ENCODE results near the gene NELFA. TPM values are rescaled to one million over a fixed set of nuclear protein-coding genes. Genes with fewer than 3 reads are reported as not detected.
A peak's percentile ranks its signal among the peaks of the same experiment; 100 is the strongest.

NELFA gene
- polyA plus RNA-seq, 1 donor: 37.3 TPM

DNA sequence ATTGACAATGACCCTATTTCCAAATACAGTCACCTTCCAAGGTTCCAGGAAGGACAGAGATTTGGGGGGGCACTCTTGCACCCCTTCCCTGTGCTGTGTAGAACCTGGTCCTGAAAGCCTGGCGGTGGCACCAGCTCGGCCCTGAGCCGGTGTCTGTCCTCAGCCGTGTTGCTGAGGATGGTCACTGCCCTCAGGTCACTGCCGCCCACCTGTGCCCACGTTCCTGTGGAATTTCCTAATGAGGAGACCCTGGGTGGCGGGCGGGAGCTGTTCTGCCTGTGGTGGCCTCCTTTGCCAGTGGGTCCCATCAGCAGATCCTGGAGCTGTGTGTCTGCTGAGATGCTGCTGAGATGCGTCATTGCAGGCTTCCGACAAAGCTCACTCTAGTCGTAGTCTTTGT, 32.9 kb downstream of the NELFA start:
- Histone ChIP-seq H3K4me1 (ENCODE audit: control insufficient read depth, insufficient read depth, low read length) (no peaks in the 10 kb centered on the region), H3K27me3 (ENCODE audit: control insufficient read depth, insufficient read depth, low read length) (no peaks in the 10 kb centered on the region), H3K4me3 (ENCODE audit: low read length) (no peak overlapping the region), H3K27ac (ENCODE audit: low read length) (no peak overlapping the region), H3K36me3 (ENCODE audit: control insufficient read depth, insufficient read depth, low read length) (peaks cover 82% of the 10 kb centered on the region), H3K9me3 (ENCODE audit: control insufficient read depth, low read depth, low read length) (peaks cover 9% of the 10 kb centered on the region)
- WGBS (ENCODE audit: insufficient coverage, low lambda C conversion rate): no CpG with 5 or more reads among the region's 11 CpGs
- DNase-seq: no peak

DNA sequence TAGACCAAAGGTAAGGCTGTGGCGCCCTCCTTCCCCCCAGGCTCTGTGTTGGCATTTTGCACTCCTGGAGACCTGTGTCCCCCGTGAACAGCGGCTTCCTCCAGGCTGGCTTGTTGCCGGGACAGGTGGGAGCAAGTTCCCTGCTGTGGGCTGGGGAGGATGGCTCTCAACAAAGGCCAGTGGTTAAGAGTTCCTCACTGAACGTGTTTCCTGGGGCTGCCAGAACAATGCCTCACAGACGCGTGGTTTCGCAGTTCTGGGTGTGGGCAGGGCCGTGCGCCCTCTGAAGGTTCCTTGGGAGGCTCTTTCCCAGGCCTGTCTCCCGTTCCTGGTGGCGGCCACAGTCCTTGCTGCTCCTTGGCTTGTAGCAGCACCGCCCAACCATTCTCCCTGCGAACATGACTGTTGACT, 33.4 kb downstream of the NELFA start:
- H3K27ac ChIP-seq (ENCODE audit: low read length): no peak overlapping the region
- WGBS (ENCODE audit: insufficient coverage, low lambda C conversion rate): no CpG with 5 or more reads among the region's 14 CpGs
- no peaks in the 10 kb centered on the region for H3K4me1 ChIP-seq (ENCODE audit: control insufficient read depth, insufficient read depth, low read length)
- DNase-seq: no peak
- H3K9me3 ChIP-seq (ENCODE audit: control insufficient read depth, low read depth, low read length): peaks cover 9% of the 10 kb centered on the region
- no peaks in the 10 kb centered on the region for H3K27me3 ChIP-seq (ENCODE audit: control insufficient read depth, insufficient read depth, low read length)
- no peak overlapping the region for H3K4me3 ChIP-seq (ENCODE audit: low read length)
- peaks cover 82% of the 10 kb centered on the region for H3K36me3 ChIP-seq (ENCODE audit: control insufficient read depth, insufficient read depth, low read length)

DNA sequence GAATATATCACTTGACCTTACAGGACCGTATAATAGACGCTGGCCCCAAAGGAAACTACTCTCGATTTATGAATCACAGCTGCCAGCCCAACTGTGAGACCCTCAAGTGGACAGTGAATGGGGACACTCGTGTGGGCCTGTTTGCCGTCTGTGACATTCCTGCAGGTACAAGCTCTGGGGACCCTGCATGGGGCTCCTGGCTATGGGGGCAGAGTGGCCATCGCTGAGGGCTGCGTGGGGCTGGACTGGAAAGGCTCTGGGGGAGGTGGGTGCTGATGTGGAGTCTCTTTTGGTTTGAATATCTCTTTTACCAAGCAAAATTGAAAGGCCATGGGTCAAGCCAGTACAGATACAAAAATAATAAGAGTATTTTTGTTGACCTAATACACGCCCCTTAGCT, 33.9 kb downstream of the NELFA start:
- H3K36me3 ChIP-seq (ENCODE audit: control insufficient read depth, insufficient read depth, low read length): peaks cover 82% of the 10 kb centered on the region
- H3K4me3 ChIP-seq (ENCODE audit: low read length): no peak overlapping the region
- 100% methylated on average over 1 of the region's 8 CpGs for WGBS (ENCODE audit: insufficient coverage, low lambda C conversion rate)
- DNase-seq: no peak
- H3K27ac ChIP-seq (ENCODE audit: low read length): no peak overlapping the region
- peaks cover 9% of the 10 kb centered on the region for H3K9me3 ChIP-seq (ENCODE audit: control insufficient read depth, low read depth, low read length)
- H3K27me3 ChIP-seq (ENCODE audit: control insufficient read depth, insufficient read depth, low read length): no peaks in the 10 kb centered on the region
- no peaks in the 10 kb centered on the region for H3K4me1 ChIP-seq (ENCODE audit: control insufficient read depth, insufficient read depth, low read length)

DNA sequence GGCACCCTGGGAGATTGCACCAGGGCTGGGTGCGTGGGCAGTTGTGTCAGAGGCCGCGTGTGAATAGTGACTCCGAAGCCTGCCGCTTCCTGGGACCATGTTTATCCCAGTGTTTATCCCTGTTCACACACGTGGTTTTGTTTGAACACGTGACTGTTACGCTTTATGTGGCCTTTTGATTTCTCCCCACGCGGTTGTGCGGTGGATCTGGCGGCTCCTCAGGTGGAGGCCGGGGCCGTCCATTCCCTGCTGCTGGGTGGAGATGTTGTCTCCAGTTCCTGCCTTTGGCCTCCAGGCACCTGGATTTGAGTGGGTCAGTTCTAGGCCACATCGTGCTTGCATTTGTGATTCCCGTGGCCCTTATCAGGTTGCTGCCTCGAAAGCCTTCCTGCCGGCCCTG, 35.1 kb downstream of the NELFA start:
- WGBS (ENCODE audit: insufficient coverage, low lambda C conversion rate): 92% methylated on average over 2 of the region's 18 CpGs
- no peak overlapping the region for H3K4me3 ChIP-seq (ENCODE audit: low read length)
- H3K9me3 ChIP-seq (ENCODE audit: control insufficient read depth, low read depth, low read length): peaks cover 7% of the 10 kb centered on the region
- H3K27ac ChIP-seq (ENCODE audit: low read length): no peak overlapping the region
- DNase-seq: no peak
- H3K4me1 ChIP-seq (ENCODE audit: control insufficient read depth, insufficient read depth, low read length): no peaks in the 10 kb centered on the region
- H3K27me3 ChIP-seq (ENCODE audit: control insufficient read depth, insufficient read depth, low read length): no peaks in the 10 kb centered on the region
- peaks cover 77% of the 10 kb centered on the region for H3K36me3 ChIP-seq (ENCODE audit: control insufficient read depth, insufficient read depth, low read length)

DNA sequence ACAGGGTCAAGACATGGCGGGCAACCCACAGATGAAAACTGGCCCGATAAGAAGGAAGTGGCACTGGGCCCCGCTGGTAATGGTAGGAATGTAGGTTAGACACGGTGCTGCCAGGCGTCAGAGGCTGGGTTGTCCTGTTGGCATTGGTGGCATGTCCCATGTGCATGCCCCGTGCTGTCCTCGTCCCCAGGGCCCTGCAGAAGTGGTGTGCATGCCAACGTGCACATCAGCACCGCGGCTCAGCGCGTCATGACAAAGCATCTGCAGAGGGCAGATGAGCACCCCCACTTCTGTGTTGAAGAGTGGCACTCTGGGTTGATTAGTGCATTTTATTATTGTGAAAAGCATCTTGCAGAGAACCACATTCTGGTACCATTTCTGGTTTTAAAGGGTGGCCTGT, 35.6 kb downstream of the NELFA start:
- Histone ChIP-seq H3K4me3 (ENCODE audit: low read length) (no peak overlapping the region), H3K4me1 (ENCODE audit: control insufficient read depth, insufficient read depth, low read length) (no peaks in the 10 kb centered on the region), H3K27ac (ENCODE audit: low read length) (no peak overlapping the region), H3K36me3 (ENCODE audit: control insufficient read depth, insufficient read depth, low read length) (peaks cover 73% of the 10 kb centered on the region), H3K27me3 (ENCODE audit: control insufficient read depth, insufficient read depth, low read length) (no peaks in the 10 kb centered on the region), H3K9me3 (ENCODE audit: control insufficient read depth, low read depth, low read length) (peaks cover 5% of the 10 kb centered on the region)
- no peak for DNase-seq
- 100% methylated on average over 1 of the region's 12 CpGs for WGBS (ENCODE audit: insufficient coverage, low lambda C conversion rate)

DNA sequence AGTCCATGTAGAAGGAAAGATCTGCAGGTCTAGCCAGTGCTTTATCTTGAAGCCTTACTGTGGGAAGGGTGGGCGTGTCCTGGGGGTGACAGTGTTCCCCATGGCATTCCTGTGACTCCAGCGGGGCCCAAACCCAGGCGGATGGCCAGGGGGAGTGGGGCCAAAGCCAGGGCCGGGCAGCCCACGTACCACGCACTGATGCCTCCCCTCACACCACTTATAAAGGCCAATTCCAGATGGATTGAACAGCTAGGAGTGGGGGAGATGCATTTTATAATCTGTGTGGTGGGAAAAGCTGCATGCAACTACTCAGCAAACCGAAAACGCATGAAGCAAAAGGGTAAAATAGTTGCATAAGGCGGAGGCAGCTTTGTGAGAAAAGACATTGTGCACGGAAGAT, 36.4 kb downstream of the NELFA start:
- Histone ChIP-seq H3K36me3 (ENCODE audit: control insufficient read depth, insufficient read depth, low read length) (peaks cover 72% of the 10 kb centered on the region), H3K27ac (ENCODE audit: low read length) (no peak overlapping the region), H3K4me1 (ENCODE audit: control insufficient read depth, insufficient read depth, low read length) (no peaks in the 10 kb centered on the region), H3K9me3 (ENCODE audit: control insufficient read depth, low read depth, low read length) (peaks cover 5% of the 10 kb centered on the region), H3K4me3 (ENCODE audit: low read length) (no peak overlapping the region), H3K27me3 (ENCODE audit: control insufficient read depth, insufficient read depth, low read length) (no peaks in the 10 kb centered on the region)
- DNase-seq: no peak
- WGBS (ENCODE audit: insufficient coverage, low lambda C conversion rate): 100% methylated on average over 2 of the region's 10 CpGs

DNA sequence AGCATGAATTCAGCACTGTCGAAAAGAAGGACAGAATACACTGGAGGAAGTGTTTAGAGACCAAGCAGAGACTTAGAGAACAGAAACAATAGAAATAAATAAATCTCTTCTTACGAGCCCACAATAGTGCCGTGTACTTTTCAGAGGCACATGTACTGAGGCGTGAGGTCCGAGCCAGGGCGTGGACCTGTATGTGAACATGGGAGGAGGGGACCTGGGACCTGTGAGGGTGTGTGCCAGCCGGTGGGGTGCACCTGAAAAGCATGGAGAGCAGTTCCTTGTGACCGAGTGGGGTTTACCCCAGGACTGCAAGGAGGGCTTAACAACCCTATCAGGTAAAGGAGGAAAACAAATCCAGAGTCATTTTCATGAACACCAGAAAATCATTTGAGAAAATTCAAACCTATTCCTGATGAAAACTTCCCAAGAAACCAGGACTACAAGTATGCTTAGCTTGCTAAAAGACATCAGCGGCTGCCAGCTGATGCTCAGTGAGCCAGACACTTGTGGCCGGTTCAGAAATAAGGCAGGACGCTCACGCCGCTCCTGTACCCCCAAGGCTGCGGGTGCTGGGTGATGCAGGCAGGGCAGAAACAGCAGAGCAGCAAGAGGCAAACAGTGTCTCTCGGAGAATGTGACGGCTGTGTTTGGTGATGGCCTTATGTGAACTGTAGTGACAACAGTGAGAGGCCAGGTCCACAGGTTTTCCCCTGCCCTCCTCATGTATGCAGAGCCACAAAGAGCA, 37.1 kb downstream of the NELFA start:
- no peak overlapping the region for H3K4me3 ChIP-seq (ENCODE audit: low read length)
- no peak overlapping the region for H3K27ac ChIP-seq (ENCODE audit: low read length)
- H3K27me3 ChIP-seq (ENCODE audit: control insufficient read depth, insufficient read depth, low read length): no peaks in the 10 kb centered on the region
- peak in 1 of 2 donors; percentile 31 for DNase-seq
- peaks cover 3% of the 10 kb centered on the region for H3K9me3 ChIP-seq (ENCODE audit: control insufficient read depth, low read depth, low read length)
- H3K36me3 ChIP-seq (ENCODE audit: control insufficient read depth, insufficient read depth, low read length): peaks cover 64% of the 10 kb centered on the region
- WGBS (ENCODE audit: insufficient coverage, low lambda C conversion rate): no CpG with 5 or more reads among the region's 16 CpGs
- no peaks in the 10 kb centered on the region for H3K4me1 ChIP-seq (ENCODE audit: control insufficient read depth, insufficient read depth, low read length)

DNA sequence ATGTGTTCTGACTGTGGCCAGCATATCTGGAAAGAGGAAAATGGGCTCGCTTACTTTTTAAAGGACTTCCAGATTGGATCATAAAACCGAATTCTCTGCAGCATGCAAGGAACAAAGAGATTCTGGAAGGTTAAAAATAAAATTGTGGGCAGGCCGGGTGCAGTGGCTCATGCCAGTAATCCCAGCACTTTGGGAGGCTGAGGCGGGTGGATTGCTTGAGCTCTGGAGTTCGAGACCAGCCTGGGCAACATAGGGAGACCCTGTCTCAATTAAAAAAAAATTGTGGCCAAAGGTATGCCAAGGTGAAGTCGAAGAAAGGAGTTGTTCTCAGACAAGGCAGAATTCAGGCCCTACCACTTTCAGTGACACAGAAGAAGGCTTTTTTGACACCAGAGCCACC, 37.8 kb downstream of the NELFA start:
- no peak overlapping the region for H3K4me3 ChIP-seq (ENCODE audit: low read length)
- no peak for DNase-seq
- peaks cover 58% of the 10 kb centered on the region for H3K36me3 ChIP-seq (ENCODE audit: control insufficient read depth, insufficient read depth, low read length)
- WGBS (ENCODE audit: insufficient coverage, low lambda C conversion rate): 100% methylated on average over 2 of the region's 6 CpGs
- H3K27ac ChIP-seq (ENCODE audit: low read length): no peak overlapping the region
- no peaks in the 10 kb centered on the region for H3K27me3 ChIP-seq (ENCODE audit: control insufficient read depth, insufficient read depth, low read length)
- no peaks in the 10 kb centered on the region for H3K9me3 ChIP-seq (ENCODE audit: control insufficient read depth, low read depth, low read length)
- H3K4me1 ChIP-seq (ENCODE audit: control insufficient read depth, insufficient read depth, low read length): no peaks in the 10 kb centered on the region

DNA sequence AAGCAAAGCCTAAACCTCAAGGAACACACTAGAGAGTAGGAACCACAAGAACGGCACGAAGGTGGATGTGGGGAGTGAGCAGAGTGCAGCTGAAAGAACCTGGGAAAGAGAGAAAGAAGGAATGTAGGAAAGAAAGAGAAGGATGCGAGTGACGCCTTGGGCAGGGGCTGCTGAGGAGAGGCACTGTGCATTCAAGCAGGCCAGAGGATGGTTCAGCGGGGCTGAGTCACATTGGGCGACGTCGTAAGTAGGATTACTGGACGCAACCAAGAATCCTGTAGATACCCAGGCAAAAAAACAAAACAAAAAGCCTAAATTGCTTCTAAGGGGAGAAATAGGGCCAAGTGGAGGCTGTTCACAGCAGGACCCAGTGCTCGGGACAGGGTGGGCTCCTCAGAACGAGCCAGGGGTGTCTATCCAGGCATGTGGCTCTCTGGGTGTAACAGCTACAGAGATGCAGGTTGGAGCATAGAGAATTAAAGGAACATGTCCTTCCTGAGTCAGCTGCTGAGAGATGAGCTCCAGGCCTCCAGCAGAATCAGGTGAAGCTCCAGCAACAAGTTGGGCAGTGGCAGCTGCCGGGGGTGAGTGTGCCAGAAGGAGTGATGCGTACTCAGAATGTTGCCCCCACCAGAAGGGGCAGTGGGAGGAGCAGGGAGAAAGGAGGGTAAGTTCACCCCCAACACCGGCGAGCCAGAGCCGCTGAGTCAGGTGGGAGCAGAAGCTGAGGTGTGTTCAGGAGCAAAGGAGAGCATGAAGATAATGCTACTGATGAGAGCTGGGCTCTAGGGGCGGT, 38.6 kb downstream of the NELFA start:
- Histone ChIP-seq H3K36me3 (ENCODE audit: control insufficient read depth, insufficient read depth, low read length) (peaks cover 55% of the 10 kb centered on the region), H3K4me3 (ENCODE audit: low read length) (no peak overlapping the region), H3K4me1 (ENCODE audit: control insufficient read depth, insufficient read depth, low read length) (no peaks in the 10 kb centered on the region), H3K27me3 (ENCODE audit: control insufficient read depth, insufficient read depth, low read length) (no peaks in the 10 kb centered on the region), H3K27ac (ENCODE audit: low read length) (no peak overlapping the region), H3K9me3 (ENCODE audit: control insufficient read depth, low read depth, low read length) (no peaks in the 10 kb centered on the region)
- DNase-seq: no peak
- WGBS (ENCODE audit: insufficient coverage, low lambda C conversion rate): 100% methylated on average over 2 of the region's 17 CpGs

DNA sequence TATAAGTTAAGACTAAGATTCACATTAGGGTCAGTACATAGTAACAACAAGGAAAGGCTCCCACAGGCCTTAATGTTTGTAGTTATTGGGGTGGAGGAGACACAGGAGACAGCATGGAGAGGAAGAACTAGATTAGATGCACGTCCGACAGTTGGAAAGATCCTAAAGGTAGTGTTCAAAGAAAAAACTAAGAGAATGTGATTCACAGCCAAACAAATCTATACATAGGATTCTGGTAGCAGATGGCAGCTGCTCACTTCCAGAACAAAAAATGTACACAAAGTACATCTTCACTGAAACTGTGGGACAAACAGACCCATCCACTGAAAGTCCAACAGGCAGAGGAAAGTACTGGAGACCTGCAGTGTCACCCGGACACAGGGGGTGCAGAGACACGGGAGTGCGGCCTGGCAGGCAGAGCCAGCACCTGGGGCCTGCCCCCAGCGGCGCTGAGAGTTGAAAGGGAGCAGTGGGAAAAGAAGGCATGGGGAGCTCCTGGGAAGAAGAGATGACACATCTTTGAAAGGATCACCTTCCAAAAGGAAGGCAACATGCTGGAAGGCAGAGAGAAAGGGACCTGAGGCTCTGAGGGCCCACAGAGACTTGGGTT, 40.0 kb downstream of the NELFA start:
- Histone ChIP-seq H3K4me3 (ENCODE audit: low read length) (no peak overlapping the region), H3K27me3 (ENCODE audit: control insufficient read depth, insufficient read depth, low read length) (no peaks in the 10 kb centered on the region), H3K4me1 (ENCODE audit: control insufficient read depth, insufficient read depth, low read length) (no peaks in the 10 kb centered on the region), H3K9me3 (ENCODE audit: control insufficient read depth, low read depth, low read length) (no peaks in the 10 kb centered on the region), H3K36me3 (ENCODE audit: control insufficient read depth, insufficient read depth, low read length) (peaks cover 54% of the 10 kb centered on the region), H3K27ac (ENCODE audit: low read length) (no peak overlapping the region)
- WGBS (ENCODE audit: insufficient coverage, low lambda C conversion rate): 90% methylated on average over 2 of the region's 7 CpGs
- no peak for DNase-seq

Measured in large intestine (tissue), 3 donors.